ENCODE measurements around the gene TMEM147. TPM values are rescaled to one million over a fixed set of nuclear protein-coding genes. Genes with fewer than 3 reads are reported as not detected.
A peak's percentile ranks its signal among the peaks of the same experiment; 100 is the strongest.

Gene TMEM147
- total RNA-seq, 1 donor from 2014 or later, result 86.3 TPM

DNA sequence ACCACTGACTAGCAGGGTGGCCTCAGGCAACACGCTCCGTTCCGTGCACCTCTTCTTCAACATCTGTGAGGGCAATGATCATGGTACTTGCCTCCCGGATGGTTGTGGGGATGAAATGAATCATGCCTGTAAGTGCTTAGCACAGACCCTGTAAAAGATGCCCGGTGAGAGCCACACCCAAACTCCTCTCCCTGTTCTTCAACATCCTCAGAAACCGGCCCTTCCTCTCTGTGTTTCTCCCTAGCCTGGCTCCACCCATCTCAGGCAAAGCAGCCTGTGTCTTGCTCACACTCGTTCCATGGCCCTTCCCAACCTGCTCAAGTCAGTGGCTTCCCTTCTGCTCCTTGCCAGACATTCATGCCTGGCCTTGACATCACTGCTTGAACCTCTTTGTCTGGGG, 26.1 kb upstream of the TMEM147 start:
- H3K4me1 Mint-ChIP-seq (ENCODE audit: low read depth), result peaks cover 19% of the 10 kb centered on the region
- no peaks in the 10 kb centered on the region for H3K9me3 Mint-ChIP-seq (ENCODE audit: low read depth)
- H3K4me3 Mint-ChIP-seq (ENCODE audit: unreplicated experiment), result no peak overlapping the region
- H3K36me3 Mint-ChIP-seq (ENCODE audit: low read depth), result no peaks in the 10 kb centered on the region
- no peak for DNase-seq (ENCODE audit: low spot score)
- TF ChIP-seq, protein P1, sequence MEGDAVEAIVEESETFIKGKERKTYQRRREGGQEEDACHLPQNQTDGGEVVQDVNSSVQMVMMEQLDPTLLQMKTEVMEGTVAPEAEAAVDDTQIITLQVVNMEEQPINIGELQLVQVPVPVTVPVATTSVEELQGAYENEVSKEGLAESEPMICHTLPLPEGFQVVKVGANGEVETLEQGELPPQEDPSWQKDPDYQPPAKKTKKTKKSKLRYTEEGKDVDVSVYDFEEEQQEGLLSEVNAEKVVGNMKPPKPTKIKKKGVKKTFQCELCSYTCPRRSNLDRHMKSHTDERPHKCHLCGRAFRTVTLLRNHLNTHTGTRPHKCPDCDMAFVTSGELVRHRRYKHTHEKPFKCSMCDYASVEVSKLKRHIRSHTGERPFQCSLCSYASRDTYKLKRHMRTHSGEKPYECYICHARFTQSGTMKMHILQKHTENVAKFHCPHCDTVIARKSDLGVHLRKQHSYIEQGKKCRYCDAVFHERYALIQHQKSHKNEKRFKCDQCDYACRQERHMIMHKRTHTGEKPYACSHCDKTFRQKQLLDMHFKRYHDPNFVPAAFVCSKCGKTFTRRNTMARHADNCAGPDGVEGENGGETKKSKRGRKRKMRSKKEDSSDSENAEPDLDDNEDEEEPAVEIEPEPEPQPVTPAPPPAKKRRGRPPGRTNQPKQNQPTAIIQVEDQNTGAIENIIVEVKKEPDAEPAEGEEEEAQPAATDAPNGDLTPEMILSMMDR (IDR thresholded peaks at IDR 0.05), result no peak
- H3K27me3 Mint-ChIP-seq (ENCODE audit: low read depth), result peaks cover 2% of the 10 kb centered on the region
- H3K27ac Mint-ChIP-seq (ENCODE audit: unreplicated experiment), result peak overlapping the region; percentile 91

DNA sequence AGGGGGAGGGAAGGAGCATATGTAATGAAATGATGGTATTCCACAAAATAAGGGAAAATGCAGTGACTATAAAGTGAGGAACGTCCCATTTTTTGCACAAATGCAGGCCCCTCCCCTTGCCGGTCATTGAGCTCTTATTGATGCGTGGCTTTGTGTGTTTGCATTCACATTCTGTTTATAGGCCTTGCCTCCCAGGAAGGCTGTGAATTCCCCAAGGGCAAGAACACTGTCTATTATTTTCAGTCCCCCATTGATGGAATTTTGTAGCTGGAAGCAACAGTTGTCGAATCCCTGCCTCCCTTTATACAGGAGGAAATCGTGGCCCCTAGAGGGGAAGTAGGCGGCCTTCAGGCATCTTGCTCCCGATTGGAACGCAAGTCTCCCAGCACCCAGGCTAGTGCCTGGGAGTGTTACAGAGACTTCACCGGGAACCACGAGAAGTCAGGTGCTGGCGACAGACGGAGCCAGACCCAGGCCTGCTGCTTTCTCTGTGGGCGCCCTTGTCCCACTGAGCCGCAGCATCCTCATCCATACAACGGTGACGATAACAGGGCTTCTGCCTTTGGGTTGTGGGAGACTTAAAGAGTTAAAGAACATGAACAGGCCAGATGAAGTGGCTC, 24.2 kb upstream of the TMEM147 start:
- Mint-ChIP-seq H3K27me3 (ENCODE audit: low read depth) (peaks cover 13% of the 10 kb centered on the region), H3K36me3 (ENCODE audit: low read depth) (no peaks in the 10 kb centered on the region), H3K27ac (ENCODE audit: unreplicated experiment) (no peak overlapping the region), H3K4me1 (ENCODE audit: low read depth) (peaks cover 16% of the 10 kb centered on the region), H3K4me3 (ENCODE audit: unreplicated experiment) (no peak overlapping the region), H3K9me3 (ENCODE audit: low read depth) (no peaks in the 10 kb centered on the region)
- TF ChIP-seq, protein P1 (IDR thresholded peaks at IDR 0.05), result no peak
- DNase-seq (ENCODE audit: low spot score), result no peak

DNA sequence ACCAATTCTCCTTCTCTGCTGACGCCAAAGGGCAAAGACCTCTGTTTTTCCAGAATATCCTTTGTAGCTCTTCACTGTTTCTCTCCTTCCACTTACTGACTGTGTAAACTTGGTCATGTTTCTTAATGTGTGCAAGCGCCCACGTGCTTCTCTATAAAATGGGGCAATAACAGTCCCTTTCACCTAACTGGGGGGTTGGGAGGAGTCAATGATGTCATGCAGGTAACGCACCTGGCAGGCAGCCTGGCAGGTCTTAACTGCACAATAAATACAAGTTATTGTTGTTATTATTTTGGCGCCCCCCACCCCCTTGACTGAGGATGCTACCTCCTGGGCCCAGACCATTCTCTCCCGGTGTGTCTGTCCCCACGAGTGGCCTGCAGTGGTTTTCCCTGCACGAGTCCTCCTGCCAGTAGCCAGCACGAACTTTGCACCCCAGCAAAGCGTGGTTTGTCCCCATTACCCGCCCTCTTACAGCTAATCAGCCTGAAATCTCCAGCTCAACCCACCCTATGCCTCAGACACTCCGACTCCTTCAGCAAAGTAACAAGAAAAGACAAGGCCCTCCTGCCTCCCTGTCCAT, 22.6 kb upstream of the TMEM147 start:
- no peak overlapping the region for H3K4me3 Mint-ChIP-seq (ENCODE audit: unreplicated experiment)
- peaks cover 16% of the 10 kb centered on the region for H3K4me1 Mint-ChIP-seq (ENCODE audit: low read depth)
- DNase-seq (ENCODE audit: low spot score), result no peak
- H3K36me3 Mint-ChIP-seq (ENCODE audit: low read depth), result no peaks in the 10 kb centered on the region
- no peaks in the 10 kb centered on the region for H3K9me3 Mint-ChIP-seq (ENCODE audit: low read depth)
- no peak overlapping the region for H3K27ac Mint-ChIP-seq (ENCODE audit: unreplicated experiment)
- TF ChIP-seq, protein P1 (IDR thresholded peaks at IDR 0.05), result no peak
- H3K27me3 Mint-ChIP-seq (ENCODE audit: low read depth), result peaks cover 13% of the 10 kb centered on the region

DNA sequence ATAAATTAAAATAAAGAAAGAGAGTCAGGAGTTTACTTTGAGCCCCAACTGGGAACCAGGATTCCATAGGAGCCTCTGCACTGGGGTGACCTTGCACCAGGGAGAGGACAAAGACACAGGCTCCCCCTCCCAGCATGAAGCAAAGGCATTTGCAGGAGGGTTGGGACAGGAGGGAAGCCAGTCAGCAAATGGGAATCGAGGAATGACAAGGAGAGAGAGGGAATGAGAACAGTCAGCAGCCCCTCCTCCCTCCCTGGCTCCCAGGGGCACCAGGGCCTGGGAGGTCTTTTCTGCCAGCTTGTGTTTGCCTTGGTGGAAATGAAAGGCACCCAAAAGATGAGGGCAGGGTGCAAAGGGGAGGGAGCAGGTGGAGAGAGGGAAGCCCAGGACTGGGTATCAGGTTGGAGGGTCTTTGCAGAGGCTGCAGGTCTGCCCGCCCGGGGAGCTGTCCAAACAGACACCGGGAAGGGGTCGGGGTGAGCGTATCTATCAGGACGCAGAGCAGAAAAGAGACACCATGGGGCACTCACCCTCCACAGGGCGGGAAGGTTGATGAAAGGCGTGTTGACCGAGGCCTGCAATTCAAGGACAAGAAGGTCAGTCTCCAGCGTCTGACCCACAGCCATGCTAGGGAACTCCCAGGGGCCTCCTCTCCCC, 21.1 kb upstream of the TMEM147 start:
- Mint-ChIP-seq H3K4me3 (ENCODE audit: unreplicated experiment) (no peak overlapping the region), H3K36me3 (ENCODE audit: low read depth) (no peaks in the 10 kb centered on the region), H3K27me3 (ENCODE audit: low read depth) (peaks cover 13% of the 10 kb centered on the region), H3K4me1 (ENCODE audit: low read depth) (peaks cover 3% of the 10 kb centered on the region), H3K9me3 (ENCODE audit: low read depth) (no peaks in the 10 kb centered on the region), H3K27ac (ENCODE audit: unreplicated experiment) (no peak overlapping the region)
- TF ChIP-seq, protein P1 (IDR thresholded peaks at IDR 0.05), result no peak
- DNase-seq (ENCODE audit: low spot score), result no peak

DNA sequence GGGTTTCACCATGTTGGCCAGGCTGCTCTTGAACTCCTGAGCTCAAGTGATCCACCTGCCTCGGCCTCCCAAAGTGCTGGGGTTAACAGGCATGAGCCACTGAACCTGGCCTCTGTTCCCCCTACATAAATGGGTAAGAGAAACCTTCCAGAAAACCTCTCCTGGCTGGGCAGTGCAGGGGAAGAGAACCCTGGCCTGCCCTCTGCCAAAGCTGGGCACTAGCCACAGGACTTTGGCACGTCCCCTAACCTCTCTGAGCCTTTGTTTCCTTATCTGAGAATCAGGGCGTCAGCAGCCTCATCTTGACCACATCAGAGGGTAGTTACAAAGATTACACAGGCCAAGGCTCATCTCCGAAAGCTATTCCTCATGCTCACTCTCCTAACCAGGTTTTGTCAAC, 19.6 kb upstream of the TMEM147 start:
- H3K9me3 Mint-ChIP-seq (ENCODE audit: low read depth), result no peaks in the 10 kb centered on the region
- no peak for DNase-seq (ENCODE audit: low spot score)
- no peak overlapping the region for H3K4me3 Mint-ChIP-seq (ENCODE audit: unreplicated experiment)
- peaks cover 13% of the 10 kb centered on the region for H3K27me3 Mint-ChIP-seq (ENCODE audit: low read depth)
- no peaks in the 10 kb centered on the region for H3K4me1 Mint-ChIP-seq (ENCODE audit: low read depth)
- no peaks in the 10 kb centered on the region for H3K36me3 Mint-ChIP-seq (ENCODE audit: low read depth)
- TF ChIP-seq, protein P1 (IDR thresholded peaks at IDR 0.05), result no peak
- H3K27ac Mint-ChIP-seq (ENCODE audit: unreplicated experiment), result no peak overlapping the region

Measured in chondrocyte (in vitro differentiated cells).